Measurements from ENCODE around the gene ZNF740. TPM values are rescaled to one million over a fixed set of nuclear protein-coding genes. Genes with fewer than 3 reads are reported as not detected.

Gene ZNF740
- total RNA-seq, 1 experiment from 2014 or later: 49.7 TPM

DNA sequence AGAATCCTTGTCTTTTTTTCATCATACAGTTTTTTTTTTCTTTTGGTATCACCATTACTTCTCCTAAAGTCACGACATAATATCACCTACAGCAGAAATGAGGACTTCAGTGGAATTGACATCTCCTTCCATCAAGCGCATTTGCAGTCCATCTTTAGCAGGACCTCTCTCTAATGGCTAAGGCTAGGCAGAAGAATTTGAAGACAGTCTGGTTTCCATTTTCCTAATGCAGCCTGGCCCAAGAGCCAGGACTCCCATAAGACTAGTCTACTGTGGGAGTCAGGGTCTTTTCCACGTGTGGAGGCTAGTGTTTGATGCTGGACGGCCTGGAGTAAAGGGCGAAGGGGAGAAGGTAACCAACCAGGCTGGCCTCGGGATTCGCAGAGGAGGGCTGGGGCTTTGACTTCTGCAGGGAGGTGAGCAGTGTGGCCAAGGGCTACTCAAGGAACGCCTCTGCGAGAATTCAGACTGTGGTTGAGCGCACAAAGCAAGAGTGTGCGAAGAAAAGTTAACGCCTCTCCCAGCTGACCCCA lies 769 bp upstream of the ZNF740 start:
- ChIA-PET CTCF (interaction anchor here (0.8 to 2.9 kb wide), 10 partner anchors 10 to 142 kb away, joined by 3 to 13 read pairs (median 4); partner anchors contain the start of gene AAAS), RAD21 (ENCODE audit: low non-redundant PET in 1 of 2, low total read pairs in 2 of 2, uncharacterized antibody in 2 of 2, unreplicated experiment in 2 of 2) (interaction anchor here in 1 of 2 experiments (0.5 to 1.2 kb wide), 2 partner anchors 21 to 319 kb away, joined by 3 to 7 read pairs; partner anchors contain the start of gene MAP3K12), POLR2A (interaction anchor here (0.7 to 2.0 kb wide), 10 partner anchors 10 to 901 kb away, joined by 3 to 8 read pairs (median 4); partner anchors contain the start of genes AAAS, EIF4B and PFDN5)
- ATAC-seq (peak; percentile 25), DNase-seq (ENCODE audit: low read depth, low spot score) (no peak)
- TF ChIP-seq SP1 (IDR thresholded peaks at IDR 0.05; ENCODE audit: low read depth) (no peak), YY1 (IDR thresholded peaks at IDR 0.05; ENCODE audit: extremely low read depth, insufficient replicate concordance, low read depth, low read length) (no peak), EZH2 (IDR thresholded peaks at IDR 0.05) (no peak), ZNF274 (IDR thresholded peaks at IDR 0.05; ENCODE audit: low read depth, low read length) (no peak), JUND (IDR thresholded peaks at IDR 0.05) (no peak), RAD21 (IDR thresholded peaks at IDR 0.05; ENCODE audit: low read depth) (no peak), FOSL1 (IDR thresholded peaks at IDR 0.05; ENCODE audit: low read depth) (no peak), CEBPB (IDR thresholded peaks at IDR 0.05; ENCODE audit: low read depth) (no peak), SRF (IDR thresholded peaks at IDR 0.05; ENCODE audit: low read depth) (no peak), SIN3A (IDR thresholded peaks at IDR 0.05; ENCODE audit: low read depth) (no peak), POLR2A (IDR thresholded peaks at IDR 0.05; ENCODE audit: borderline replicate concordance, extremely low read depth, insufficient read depth, insufficient read length) (no peak), CBX3 (IDR thresholded peaks at IDR 0.05; ENCODE audit: low read depth) (no peak), TCF7L2 (IDR thresholded peaks at IDR 0.05; ENCODE audit: borderline replicate concordance, extremely low read depth, insufficient read depth, insufficient read length) (no peak)
- TF ChIP-seq, protein P1, sequence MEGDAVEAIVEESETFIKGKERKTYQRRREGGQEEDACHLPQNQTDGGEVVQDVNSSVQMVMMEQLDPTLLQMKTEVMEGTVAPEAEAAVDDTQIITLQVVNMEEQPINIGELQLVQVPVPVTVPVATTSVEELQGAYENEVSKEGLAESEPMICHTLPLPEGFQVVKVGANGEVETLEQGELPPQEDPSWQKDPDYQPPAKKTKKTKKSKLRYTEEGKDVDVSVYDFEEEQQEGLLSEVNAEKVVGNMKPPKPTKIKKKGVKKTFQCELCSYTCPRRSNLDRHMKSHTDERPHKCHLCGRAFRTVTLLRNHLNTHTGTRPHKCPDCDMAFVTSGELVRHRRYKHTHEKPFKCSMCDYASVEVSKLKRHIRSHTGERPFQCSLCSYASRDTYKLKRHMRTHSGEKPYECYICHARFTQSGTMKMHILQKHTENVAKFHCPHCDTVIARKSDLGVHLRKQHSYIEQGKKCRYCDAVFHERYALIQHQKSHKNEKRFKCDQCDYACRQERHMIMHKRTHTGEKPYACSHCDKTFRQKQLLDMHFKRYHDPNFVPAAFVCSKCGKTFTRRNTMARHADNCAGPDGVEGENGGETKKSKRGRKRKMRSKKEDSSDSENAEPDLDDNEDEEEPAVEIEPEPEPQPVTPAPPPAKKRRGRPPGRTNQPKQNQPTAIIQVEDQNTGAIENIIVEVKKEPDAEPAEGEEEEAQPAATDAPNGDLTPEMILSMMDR (IDR thresholded peaks at IDR 0.05 in 2 of 3, conservative IDR thresholded peaks at IDR 0.05 in 1 of 3; ENCODE audit: borderline replicate concordance in 1 of 3, insufficient read depth in 1 of 3, low read depth in 2 of 3, low read length in 2 of 3): no peak
- TF ChIP-seq, protein P2, sequence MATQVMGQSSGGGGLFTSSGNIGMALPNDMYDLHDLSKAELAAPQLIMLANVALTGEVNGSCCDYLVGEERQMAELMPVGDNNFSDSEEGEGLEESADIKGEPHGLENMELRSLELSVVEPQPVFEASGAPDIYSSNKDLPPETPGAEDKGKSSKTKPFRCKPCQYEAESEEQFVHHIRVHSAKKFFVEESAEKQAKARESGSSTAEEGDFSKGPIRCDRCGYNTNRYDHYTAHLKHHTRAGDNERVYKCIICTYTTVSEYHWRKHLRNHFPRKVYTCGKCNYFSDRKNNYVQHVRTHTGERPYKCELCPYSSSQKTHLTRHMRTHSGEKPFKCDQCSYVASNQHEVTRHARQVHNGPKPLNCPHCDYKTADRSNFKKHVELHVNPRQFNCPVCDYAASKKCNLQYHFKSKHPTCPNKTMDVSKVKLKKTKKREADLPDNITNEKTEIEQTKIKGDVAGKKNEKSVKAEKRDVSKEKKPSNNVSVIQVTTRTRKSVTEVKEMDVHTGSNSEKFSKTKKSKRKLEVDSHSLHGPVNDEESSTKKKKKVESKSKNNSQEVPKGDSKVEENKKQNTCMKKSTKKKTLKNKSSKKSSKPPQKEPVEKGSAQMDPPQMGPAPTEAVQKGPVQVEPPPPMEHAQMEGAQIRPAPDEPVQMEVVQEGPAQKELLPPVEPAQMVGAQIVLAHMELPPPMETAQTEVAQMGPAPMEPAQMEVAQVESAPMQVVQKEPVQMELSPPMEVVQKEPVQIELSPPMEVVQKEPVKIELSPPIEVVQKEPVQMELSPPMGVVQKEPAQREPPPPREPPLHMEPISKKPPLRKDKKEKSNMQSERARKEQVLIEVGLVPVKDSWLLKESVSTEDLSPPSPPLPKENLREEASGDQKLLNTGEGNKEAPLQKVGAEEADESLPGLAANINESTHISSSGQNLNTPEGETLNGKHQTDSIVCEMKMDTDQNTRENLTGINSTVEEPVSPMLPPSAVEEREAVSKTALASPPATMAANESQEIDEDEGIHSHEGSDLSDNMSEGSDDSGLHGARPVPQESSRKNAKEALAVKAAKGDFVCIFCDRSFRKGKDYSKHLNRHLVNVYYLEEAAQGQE (IDR thresholded peaks at IDR 0.05; ENCODE audit: low read depth): no peak
- TF ChIP-seq, protein P3, sequence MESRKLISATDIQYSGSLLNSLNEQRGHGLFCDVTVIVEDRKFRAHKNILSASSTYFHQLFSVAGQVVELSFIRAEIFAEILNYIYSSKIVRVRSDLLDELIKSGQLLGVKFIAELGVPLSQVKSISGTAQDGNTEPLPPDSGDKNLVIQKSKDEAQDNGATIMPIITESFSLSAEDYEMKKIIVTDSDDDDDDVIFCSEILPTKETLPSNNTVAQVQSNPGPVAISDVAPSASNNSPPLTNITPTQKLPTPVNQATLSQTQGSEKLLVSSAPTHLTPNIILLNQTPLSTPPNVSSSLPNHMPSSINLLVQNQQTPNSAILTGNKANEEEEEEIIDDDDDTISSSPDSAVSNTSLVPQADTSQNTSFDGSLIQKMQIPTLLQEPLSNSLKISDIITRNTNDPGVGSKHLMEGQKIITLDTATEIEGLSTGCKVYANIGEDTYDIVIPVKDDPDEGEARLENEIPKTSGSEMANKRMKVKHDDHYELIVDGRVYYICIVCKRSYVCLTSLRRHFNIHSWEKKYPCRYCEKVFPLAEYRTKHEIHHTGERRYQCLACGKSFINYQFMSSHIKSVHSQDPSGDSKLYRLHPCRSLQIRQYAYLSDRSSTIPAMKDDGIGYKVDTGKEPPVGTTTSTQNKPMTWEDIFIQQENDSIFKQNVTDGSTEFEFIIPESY (IDR thresholded peaks at IDR 0.05; ENCODE audit: extremely low read depth, insufficient replicate concordance, low read length): no peak
- TF ChIP-seq, protein P4, sequence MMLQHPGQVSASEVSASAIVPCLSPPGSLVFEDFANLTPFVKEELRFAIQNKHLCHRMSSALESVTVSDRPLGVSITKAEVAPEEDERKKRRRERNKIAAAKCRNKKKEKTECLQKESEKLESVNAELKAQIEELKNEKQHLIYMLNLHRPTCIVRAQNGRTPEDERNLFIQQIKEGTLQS (IDR thresholded peaks at IDR 0.05): no peak
- H3K9me2 ChIP-seq (ENCODE audit: insufficient read depth): no peaks in the 10 kb centered on the region
- no peaks in the 10 kb centered on the region for H4K20me1 ChIP-seq (ENCODE audit: insufficient read depth)
- H3K9ac ChIP-seq (ENCODE audit: low read length): peak overlapping the region; percentile 95
- peak overlapping the region; percentile 92 for H3K4me2 ChIP-seq (ENCODE audit: low read length)
- peak overlapping the region; percentile 85 for H3K27ac ChIP-seq (ENCODE audit: low read depth, low read length)
- H3K36me3 ChIP-seq (ENCODE audit: control insufficient read depth in 1 of 2, insufficient read depth in 2 of 2, low read length in 2 of 2): peaks cover 18 to 23% of the 10 kb centered on the region in 2 experiments; a peak in 3 of 4 replicates
- H3K9me3 ChIP-seq (ENCODE audit: control insufficient read depth in 1 of 2, insufficient read depth in 1 of 2, low read depth in 1 of 2, low read length in 2 of 2): no peaks in the 10 kb centered on the region
- H2AFZ ChIP-seq (ENCODE audit: low read depth, low read length, poor library complexity, severe bottlenecking): peak overlapping the region; percentile 60
- no peaks in the 10 kb centered on the region for H3K27me3 ChIP-seq (ENCODE audit: insufficient read depth, low read length)
- peaks cover 34% of the 10 kb centered on the region for H3K79me2 ChIP-seq (ENCODE audit: insufficient read depth, low read length)
- BruUV-seq (replicated peaks): TSS peak; percentile 83
- H3K4me1 ChIP-seq (ENCODE audit: control insufficient read depth in 1 of 2, insufficient read depth in 2 of 2, low read length in 2 of 2): peaks cover 21 to 38% of the 10 kb centered on the region in 2 experiments
- intact Hi-C loops (cut with micrococcal nuclease): no loop called here
- peak overlapping the region; percentile 78 to 86 for H3K4me3 ChIP-seq (replicated peaks in 1 of 2; ENCODE audit: low read depth in 1 of 2, low read length in 2 of 2)
